GM12865 (cell line): ENCODE results near the gene FMOD.

ENCODE experiments used
- DNase-seq: peaks from one replicate; pipeline ENCODE4 v3.0.0; 2010; ENCODE audit warnings: low read depth
- H3K4me3 ChIP-seq: 2 replicates; pipeline ENCODE4 v1.5.1; 2011; ENCODE audit warnings: mild to moderate bottlenecking, low read depth, low read length, control low read depth
- TF ChIP-seq, protein P1 (sequence below): IDR thresholded peaks from 2 replicates; pipeline ENCODE4 v1.5.1; 2011; ENCODE audit warnings: low read length, control low read depth, low read depth, inconsistent platforms; ENCODE audit not compliant: insufficient read depth; ENCODE audit errors: missing control alignments

Gene FMOD

DNA sequence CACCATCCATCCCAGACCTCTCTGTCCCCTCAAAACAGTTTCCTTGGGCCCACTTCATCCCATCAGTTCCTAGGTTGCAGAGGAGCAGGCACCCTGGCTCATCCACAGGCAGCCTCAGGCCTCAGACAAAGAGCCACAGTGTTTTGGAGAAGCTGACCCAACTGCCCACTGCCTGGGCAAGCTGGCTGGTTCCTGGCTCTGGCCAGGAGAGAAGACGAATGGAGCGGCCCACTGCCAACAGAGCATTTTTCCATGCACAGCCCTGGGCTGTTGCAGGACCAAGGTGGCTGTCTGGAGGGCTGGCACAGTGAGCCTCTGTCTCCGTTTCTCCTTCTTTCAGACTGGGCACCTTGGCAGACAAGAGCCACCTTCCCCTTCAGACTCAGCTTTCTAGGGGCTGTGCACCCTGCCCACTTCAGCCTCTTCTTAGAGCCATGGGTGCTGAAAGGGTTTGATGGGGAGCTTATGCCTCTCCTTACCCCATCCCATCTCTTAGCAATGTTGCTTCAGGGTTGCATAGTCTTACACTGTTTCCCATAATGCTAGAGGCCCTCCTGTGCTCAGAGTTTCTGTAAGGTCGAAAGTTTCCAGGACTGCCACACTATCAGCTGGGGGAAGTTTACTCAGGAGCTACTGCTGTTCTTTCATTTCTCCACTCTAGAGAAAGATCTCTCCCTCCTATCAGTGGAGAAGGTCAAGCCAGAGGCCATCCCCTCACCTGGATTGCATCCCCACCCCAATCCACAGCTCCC, 973 bp downstream of the FMOD start:
- TF ChIP-seq, protein P1, sequence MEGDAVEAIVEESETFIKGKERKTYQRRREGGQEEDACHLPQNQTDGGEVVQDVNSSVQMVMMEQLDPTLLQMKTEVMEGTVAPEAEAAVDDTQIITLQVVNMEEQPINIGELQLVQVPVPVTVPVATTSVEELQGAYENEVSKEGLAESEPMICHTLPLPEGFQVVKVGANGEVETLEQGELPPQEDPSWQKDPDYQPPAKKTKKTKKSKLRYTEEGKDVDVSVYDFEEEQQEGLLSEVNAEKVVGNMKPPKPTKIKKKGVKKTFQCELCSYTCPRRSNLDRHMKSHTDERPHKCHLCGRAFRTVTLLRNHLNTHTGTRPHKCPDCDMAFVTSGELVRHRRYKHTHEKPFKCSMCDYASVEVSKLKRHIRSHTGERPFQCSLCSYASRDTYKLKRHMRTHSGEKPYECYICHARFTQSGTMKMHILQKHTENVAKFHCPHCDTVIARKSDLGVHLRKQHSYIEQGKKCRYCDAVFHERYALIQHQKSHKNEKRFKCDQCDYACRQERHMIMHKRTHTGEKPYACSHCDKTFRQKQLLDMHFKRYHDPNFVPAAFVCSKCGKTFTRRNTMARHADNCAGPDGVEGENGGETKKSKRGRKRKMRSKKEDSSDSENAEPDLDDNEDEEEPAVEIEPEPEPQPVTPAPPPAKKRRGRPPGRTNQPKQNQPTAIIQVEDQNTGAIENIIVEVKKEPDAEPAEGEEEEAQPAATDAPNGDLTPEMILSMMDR, result no peak
- no peak for DNase-seq
- no peak overlapping the region for H3K4me3 ChIP-seq

DNA sequence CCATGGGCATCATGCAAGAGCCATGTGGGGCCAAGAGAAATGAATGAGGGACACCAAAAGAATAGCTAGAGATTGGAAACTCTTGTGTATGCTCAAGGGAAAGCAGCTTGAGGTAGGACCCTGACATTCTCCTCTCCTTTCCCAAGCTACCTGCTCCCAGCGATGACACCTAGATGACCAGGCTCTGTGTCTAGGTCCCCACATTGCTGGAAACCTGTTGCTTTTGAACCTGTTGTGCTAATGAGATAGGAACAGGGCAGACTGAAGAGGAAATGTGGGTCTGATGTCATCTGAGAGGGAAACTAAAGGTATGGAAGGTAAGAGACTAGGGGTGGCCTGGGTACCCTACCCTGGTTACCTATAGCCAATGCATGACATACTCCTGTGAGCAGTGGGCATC, 1.8 kb downstream of the FMOD start:
- H3K4me3 ChIP-seq, result no peak overlapping the region
- DNase-seq, result no peak
- TF ChIP-seq, protein P1, result no peak

DNA sequence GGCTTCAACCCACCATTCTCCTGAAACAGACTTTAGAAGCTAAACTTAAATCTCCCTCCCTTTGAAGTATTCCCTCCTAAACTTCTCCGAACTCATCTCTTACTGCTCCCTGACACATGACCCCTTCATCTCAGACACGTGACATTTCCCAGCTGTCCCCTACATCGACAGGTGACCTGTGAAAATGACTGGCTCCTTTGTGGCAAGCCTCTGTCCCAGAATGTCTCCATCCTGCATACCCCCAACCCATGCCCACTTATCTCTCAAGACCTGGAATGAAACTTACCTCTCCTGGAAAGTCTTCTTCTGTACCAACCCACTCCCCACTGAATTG, 4.2 kb downstream of the FMOD start:
- TF ChIP-seq, protein P1, result no peak
- no peak for DNase-seq
- H3K4me3 ChIP-seq, result no peak overlapping the region

DNA sequence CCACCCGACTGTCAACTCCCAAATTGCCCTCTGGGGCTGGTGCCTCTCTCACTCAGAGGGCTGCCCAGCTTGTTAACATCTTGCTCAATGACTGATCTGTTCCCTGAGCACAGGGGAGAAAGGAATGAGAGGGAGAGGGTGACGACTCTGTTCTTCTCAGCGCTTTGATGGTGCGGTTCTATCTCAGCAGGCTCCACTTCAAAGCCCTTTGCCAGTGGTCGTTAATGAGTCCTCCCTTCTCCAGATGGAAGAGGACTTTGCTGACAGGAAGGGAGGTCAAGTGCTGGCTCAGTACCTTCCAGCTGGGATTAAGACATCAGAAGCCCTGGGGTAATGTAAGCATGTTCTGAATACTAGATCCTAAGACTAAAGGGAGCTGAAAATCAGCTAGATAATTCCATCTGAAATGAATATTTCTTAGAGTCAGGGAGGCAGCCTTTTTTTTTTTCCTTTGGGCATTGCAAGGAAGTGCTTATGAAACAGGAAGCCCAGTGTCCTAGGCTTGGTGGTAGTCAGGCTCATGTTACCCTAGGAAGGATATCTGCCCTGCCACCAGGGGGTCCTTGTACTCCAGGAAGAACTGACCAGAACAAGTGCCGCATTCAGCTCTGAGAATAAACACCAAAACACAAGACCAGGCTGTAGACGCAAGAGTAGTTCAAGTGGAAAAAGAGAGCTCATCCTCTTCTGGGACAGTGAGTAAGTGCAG, 4.7 kb downstream of the FMOD start:
- DNase-seq, result peak; percentile 14
- no peak overlapping the region for H3K4me3 ChIP-seq
- TF ChIP-seq, protein P1, result no peak

DNA sequence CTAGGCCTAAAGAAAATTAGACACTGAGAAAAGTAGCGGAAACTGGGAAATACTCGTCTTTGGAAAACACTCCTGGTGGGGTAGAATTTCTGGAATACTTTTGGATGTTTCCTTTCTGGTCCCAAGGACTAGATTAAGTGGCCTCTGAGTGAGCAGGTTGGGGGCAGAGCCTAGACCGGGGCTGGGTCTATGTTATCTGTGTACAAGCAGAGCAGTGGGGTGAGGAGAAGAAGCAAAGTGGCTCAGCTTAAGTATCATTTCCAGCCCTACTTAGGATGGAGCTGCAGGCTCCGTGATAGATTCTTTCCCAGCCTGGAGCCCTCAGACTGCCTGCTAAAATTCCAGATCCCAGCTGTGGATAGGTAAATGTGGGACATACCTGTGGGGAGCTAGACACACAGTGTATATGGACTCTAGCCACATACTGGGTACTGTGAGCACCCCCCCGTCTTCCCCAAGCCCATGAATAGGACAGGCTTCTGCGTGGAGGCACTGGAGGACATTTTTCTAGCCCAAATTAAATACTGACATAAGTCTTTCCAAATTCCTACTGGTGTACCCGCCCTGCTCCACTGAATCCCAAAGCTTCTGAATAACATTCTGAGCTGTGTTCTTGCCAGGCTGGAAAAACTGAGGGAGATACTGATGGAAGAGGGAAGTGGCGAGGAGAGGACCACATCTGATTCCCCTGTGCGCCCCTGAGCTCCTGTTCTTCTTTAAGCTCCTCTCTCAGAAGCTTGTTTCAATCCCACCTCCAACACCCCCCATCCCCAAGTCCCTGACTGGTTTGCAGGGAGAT, 6.8 kb downstream of the FMOD start:
- no peak for DNase-seq
- no peak overlapping the region for H3K4me3 ChIP-seq
- TF ChIP-seq, protein P1, result no peak

DNA sequence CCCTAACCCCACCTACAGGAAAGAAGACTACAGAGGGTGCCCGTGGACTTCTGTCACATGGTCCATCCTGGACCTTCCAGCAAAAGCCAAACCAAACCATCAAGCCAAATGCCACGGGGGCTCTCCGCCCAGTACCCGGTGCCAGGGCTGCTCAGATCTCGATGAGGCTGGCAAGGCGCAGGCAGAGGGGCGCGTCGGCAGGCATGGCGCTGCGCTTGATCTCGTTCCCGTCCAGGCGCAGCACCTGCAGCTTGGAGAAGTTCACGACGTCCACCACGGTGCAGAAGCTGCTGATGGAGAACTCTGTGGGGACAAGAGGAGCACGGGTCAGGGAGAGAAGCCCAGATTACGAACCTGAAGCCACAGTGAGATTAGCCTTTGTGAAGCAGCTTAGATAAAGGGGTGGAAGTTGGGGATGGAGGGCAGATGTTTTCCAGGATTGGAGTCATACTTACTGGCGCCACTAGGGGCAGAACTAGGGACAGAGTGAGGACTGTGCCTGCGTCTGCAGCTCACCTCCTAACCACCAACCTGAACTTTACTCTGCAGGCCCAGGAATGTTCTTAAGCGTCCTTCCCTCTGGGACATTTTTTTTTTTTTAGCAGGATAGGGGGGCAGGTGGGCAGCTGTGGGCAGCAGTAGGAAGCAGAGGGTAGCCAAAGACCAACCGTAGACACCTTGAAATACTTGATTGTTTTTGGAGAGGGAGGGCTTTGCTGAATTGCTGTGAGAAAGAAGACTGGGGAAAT, 8.6 kb downstream of the FMOD start:
- H3K4me3 ChIP-seq, result no peak overlapping the region
- TF ChIP-seq, protein P1, result peak; percentile 85
- peak; percentile 52 for DNase-seq
